CD4-positive, alpha-beta T cell (primary cell): ENCODE measurements around the gene SH3GL2. TPM values are rescaled to one million over a fixed set of nuclear protein-coding genes. Genes with fewer than 3 reads are reported as not detected.

Source experiments
- ATAC-seq: fragments of 200-7000 bp; cut with Tn5 transposase; one replicate; pipeline ENCODE4 v1.10.0; 2022; ENCODE audit warnings: mild to moderate bottlenecking; ENCODE audit not compliant: poor library complexity
- CTCF ChIA-PET: fragments of 350-600 bp; sonication (Branson Sonifier 250); formaldehyde crosslinking; loops from one replicate; lab custom pipeline; 2021; ENCODE audit warnings: antibody characterized with exemption, inconsistent platforms; lab: Charles Lee
- POLR2A ChIA-PET: fragments of 350-600 bp; sonication (Branson Sonifier 250); formaldehyde crosslinking; loops from one replicate; lab custom pipeline; 2021; ENCODE audit warnings: antibody characterized with exemption, inconsistent platforms; lab: Charles Lee
- DNase-seq, 14 experiments: peaks; one replicate each; pipeline ENCODE4 v3.0.0-alpha.2; 2013 to 2020; ENCODE audit warnings: mixed read lengths in 2 of 14
- H3K27ac ChIP-seq, 2 donors: one replicate each; pipeline versions ENCODE4 v1.5.1 to v1.7.0; 2013; ENCODE audit warnings: low read length in 2 of 2, low read depth in 1 of 2, mild to moderate bottlenecking in 1 of 2
- H3K27me3 ChIP-seq, 2 experiments: 1 replicate in 1 of 2; 2 replicates in 1 of 2; pipeline versions ENCODE4 v1.6.1 to v1.7.0; 2013; ENCODE audit warnings: low read length in 2 of 2, control low read depth in 1 of 2, mild to moderate bottlenecking in 1 of 2, moderate library complexity in 1 of 2; ENCODE audit not compliant: insufficient read depth in 2 of 2, control insufficient read depth in 1 of 2
- H3K36me3 ChIP-seq: one replicate; pipeline ENCODE4 v1.6.1; 2013; ENCODE audit warnings: low read length, control low read depth; ENCODE audit not compliant: insufficient read depth
- H3K4me1 ChIP-seq: one replicate; pipeline ENCODE4 v1.6.1; 2013; ENCODE audit warnings: low read length, control low read depth; ENCODE audit not compliant: insufficient read depth
- H3K4me3 ChIP-seq: one replicate; pipeline ENCODE4 v1.5.1; 2013; ENCODE audit warnings: mild to moderate bottlenecking, low read length, moderate library complexity
- H3K9me3 ChIP-seq, 2 experiments: 1 replicate in 1 of 2; 2 replicates in 1 of 2; pipeline versions ENCODE4 v1.6.1 to v1.7.0; 2013; ENCODE audit warnings: low read length in 2 of 2, mild to moderate bottlenecking in 2 of 2, control low read depth in 1 of 2, moderate library complexity in 1 of 2; ENCODE audit not compliant: control insufficient read depth in 1 of 2, insufficient read depth in 1 of 2
- H3K27ac Mint-ChIP-seq: one replicate; pipeline ENCODE4 v1.8.0; 2020; ENCODE audit warnings: mixed read lengths
- H3K27me3 Mint-ChIP-seq: one replicate; pipeline ENCODE4 v1.8.0; 2021; ENCODE audit warnings: mixed read lengths
- H3K36me3 Mint-ChIP-seq: one replicate; pipeline ENCODE4 v1.8.0; 2021; ENCODE audit warnings: low read depth, mixed read lengths
- H3K4me1 Mint-ChIP-seq: one replicate; pipeline ENCODE4 v1.8.0; 2021; ENCODE audit warnings: low read depth, mixed read lengths
- H3K4me3 Mint-ChIP-seq: one replicate; pipeline ENCODE4 v1.8.0; 2020; ENCODE audit warnings: mild to moderate bottlenecking, mixed read lengths
- H3K9me3 Mint-ChIP-seq: one replicate; pipeline ENCODE4 v1.8.0; 2020; ENCODE audit warnings: mixed read lengths
- intact Hi-C, 2 experiments: fragments of 100-400 bp; cut with DNase I in 1 of 2; cut with micrococcal nuclease in 1 of 2; formaldehyde crosslinking; loops; one replicate each; pipeline versions ENCODE4 v1.15.1 to v1.9.0; 2023 to 2025; cut with DNase I, micrococcal nuclease
- total RNA-seq, 174 experiments: library from RNA in 2 of 174; stranded (reverse) in 2 of 174; gene quantifications; one replicate each; pipeline ENCODE4 v1.2.3 and lab custom pipeline; 2021 to 2026
- TF ChIP-seq, protein P1 (sequence below): fragments of 200-600 bp; IDR thresholded peaks from one replicate; pipeline ENCODE4 v1.8.0; 2022; ENCODE audit warnings: antibody characterized with exemption, mild to moderate bottlenecking

Gene SH3GL2
- total RNA-seq, 2 experiments from 2014 or later: not detected

DNA sequence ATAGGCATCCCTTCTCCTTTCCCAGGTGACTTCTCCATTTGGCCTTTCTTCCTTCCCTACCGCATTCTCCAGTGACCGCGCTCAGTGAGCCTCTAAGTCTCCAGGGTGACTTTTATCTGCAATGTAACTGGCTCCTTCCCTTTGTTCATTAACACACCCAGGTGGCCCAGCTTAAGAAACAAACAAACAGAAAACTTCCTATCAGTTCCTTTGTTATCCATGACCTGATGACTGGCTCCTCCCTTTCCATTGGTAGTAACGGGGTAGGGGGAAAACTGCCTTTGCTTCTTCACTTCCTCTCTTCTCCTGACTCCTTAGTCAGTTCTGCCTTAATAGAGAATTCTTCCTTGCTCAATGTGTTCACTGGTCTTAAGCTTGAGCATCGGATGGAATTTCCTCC, 7.0 kb upstream of the SH3GL2 start:
- H3K27ac ChIP-seq: no peak overlapping the region
- ChIA-PET POLR2A (no interaction called here), CTCF (no interaction called here)
- H3K27me3 ChIP-seq: peaks cover 0 to under 1% of the 10 kb centered on the region in 2 experiments
- H3K36me3 ChIP-seq: no peaks in the 10 kb centered on the region
- H3K36me3 Mint-ChIP-seq: no peaks in the 10 kb centered on the region
- H3K27me3 Mint-ChIP-seq: peaks cover 6% of the 10 kb centered on the region
- intact Hi-C loops: no loop called here
- no peaks in the 10 kb centered on the region for H3K4me1 Mint-ChIP-seq
- H3K9me3 Mint-ChIP-seq: peaks cover 4% of the 10 kb centered on the region
- no peak overlapping the region for H3K27ac Mint-ChIP-seq
- H3K9me3 ChIP-seq: no peaks in the 10 kb centered on the region
- DNase-seq (no peak), ATAC-seq (no peak)
- H3K4me1 ChIP-seq: no peaks in the 10 kb centered on the region
- no peak overlapping the region for H3K4me3 ChIP-seq
- TF ChIP-seq, protein P1, sequence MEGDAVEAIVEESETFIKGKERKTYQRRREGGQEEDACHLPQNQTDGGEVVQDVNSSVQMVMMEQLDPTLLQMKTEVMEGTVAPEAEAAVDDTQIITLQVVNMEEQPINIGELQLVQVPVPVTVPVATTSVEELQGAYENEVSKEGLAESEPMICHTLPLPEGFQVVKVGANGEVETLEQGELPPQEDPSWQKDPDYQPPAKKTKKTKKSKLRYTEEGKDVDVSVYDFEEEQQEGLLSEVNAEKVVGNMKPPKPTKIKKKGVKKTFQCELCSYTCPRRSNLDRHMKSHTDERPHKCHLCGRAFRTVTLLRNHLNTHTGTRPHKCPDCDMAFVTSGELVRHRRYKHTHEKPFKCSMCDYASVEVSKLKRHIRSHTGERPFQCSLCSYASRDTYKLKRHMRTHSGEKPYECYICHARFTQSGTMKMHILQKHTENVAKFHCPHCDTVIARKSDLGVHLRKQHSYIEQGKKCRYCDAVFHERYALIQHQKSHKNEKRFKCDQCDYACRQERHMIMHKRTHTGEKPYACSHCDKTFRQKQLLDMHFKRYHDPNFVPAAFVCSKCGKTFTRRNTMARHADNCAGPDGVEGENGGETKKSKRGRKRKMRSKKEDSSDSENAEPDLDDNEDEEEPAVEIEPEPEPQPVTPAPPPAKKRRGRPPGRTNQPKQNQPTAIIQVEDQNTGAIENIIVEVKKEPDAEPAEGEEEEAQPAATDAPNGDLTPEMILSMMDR: no peak
- no peak overlapping the region for H3K4me3 Mint-ChIP-seq

DNA sequence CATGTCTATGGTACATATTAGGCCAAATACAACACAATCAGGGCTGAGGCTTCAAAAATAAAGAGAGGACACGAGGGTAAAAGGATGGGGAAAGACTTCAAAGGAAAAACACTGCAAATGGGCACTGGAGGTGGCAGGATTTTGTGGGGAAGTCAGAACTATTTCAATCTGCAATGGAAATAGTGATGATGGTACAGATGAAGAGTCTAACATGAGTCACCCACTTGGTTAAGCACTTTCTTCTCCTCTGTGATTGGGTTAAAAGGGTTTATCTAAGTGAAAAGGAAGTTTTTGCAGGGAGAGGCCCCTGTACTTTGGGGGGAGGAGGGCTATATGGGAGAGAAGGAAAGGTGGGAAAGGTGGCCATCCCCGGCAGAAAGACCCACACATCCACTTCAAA, 4.5 kb upstream of the SH3GL2 start:
- Histone ChIP-seq H3K9me3 (peaks cover 0 to 5% of the 10 kb centered on the region in 2 experiments), H3K36me3 (no peaks in the 10 kb centered on the region), H3K27ac (no peak overlapping the region), H3K27me3 (peaks cover 14 to 16% of the 10 kb centered on the region in 2 experiments), H3K4me1 (no peaks in the 10 kb centered on the region), H3K4me3 (no peak overlapping the region)
- ChIA-PET CTCF (no interaction called here), POLR2A (no interaction called here)
- Mint-ChIP-seq H3K4me3 (no peak overlapping the region), H3K9me3 (peaks cover 7% of the 10 kb centered on the region), H3K27me3 (peaks cover 22% of the 10 kb centered on the region), H3K27ac (no peak overlapping the region), H3K4me1 (peaks cover 4% of the 10 kb centered on the region), H3K36me3 (no peaks in the 10 kb centered on the region)
- TF ChIP-seq, protein P1: no peak
- intact Hi-C loops: no loop called here
- DNase-seq: no peak
- ATAC-seq: no peak

DNA sequence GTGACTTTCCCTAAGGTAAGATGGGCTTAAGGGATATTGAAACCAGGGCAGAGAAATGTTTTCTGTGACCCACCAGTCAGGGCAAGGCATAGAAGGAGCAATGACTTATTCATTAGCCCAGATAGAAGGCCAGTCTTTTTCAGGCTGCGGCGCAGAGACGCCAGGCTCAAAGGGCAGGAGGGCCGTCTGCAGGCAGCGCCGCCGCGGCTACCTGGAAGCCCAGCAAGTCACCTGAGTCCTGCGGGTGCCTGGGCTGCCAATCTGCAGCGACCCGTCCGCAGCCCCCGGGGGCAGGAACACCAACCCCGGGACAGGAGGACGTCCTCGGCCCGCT, 322 bp upstream of the SH3GL2 start:
- ChIA-PET CTCF (no interaction called here), POLR2A (no interaction called here)
- TF ChIP-seq, protein P1: no peak
- Mint-ChIP-seq H3K4me1 (peaks cover 4% of the 10 kb centered on the region), H3K27ac (no peak overlapping the region), H3K4me3 (no peak overlapping the region), H3K36me3 (no peaks in the 10 kb centered on the region), H3K9me3 (peaks cover 6% of the 10 kb centered on the region), H3K27me3 (peaks cover 45% of the 10 kb centered on the region)
- Histone ChIP-seq H3K27ac (no peak overlapping the region), H3K27me3 (peaks cover 21 to 24% of the 10 kb centered on the region in 2 experiments), H3K9me3 (peaks cover 0 to 5% of the 10 kb centered on the region in 2 experiments), H3K4me1 (no peaks in the 10 kb centered on the region), H3K36me3 (no peaks in the 10 kb centered on the region), H3K4me3 (no peak overlapping the region)
- ATAC-seq (no peak), DNase-seq (no peak)
- intact Hi-C loops: no loop called here
